DOHH2 (cell line): Measurements from ENCODE around the gene GPATCH8.

Experiments
- CTCF ChIP-seq: fragments of 200-600 bp; sonication (generic); IDR thresholded peaks from one replicate; pipeline ENCODE4 v1.5.1; 2014; ENCODE audit warnings: antibody characterized with exemption, mild to moderate bottlenecking, low read depth, low read length; ENCODE audit not compliant: poor library complexity, severe bottlenecking
- EZH2phosphoT487 ChIP-seq: fragments of 200-600 bp; sonication (generic); IDR thresholded peaks from 2 replicates; pipeline ENCODE4 v1.6.1; 2017; ENCODE audit warnings: borderline replicate concordance, mild to moderate bottlenecking, antibody characterized with exemption, low read length, moderate library complexity, mixed read lengths

GRCh38 chr17:44408786-44409185 is 94.4 kb downstream of the GPATCH8 start:
- TF ChIP-seq CTCF (no peak), EZH2phosphoT487 (no peak)
